COR-L47 (cell line): ENCODE data around the gene ATP5PB.

ENCODE experiments used
- DNase-seq: peaks from one replicate; lab custom pipeline; 2025; lab: John Stamatoyannopoulos, UW

Gene ATP5PB

DNA sequence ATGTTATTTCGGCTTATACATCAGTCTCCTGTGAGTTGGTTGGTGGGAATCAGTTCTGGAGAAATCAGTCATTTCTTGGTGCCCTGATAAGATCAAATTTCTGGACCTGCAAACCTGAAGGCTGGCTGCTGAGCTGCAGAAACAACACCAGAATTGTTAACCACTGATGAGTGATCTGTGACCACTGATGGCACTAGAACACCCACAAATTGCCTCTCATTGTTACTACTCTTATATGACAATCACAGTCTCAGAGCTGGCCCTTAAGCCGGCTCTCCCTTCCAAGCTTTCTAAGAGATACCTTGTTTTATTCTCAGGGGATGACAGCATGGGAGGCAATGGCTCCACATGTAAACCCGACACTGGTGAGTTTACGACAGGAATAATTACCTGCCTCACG lies 26.4 kb downstream of the ATP5PB start:
- DNase-seq: no peak

DNA sequence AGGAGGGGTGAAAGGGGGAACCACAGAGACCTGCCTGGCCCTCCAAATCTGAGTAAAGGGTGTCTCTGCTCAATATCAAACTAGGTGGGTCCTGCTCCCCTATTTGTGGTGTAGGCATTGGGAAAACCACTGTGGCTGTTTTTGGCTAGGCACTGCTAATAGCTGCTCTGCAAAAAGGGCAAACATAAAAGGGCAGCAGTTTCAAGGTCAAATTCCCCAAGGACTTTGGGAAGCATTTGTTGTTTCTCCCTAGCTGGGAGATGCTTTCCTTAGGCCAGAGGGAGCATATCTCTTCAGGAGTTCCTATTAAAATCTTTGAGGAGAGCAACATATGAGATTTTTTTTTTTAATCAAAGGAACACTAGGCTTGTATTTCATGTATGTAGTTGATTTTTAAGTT lies 26.9 kb downstream of the ATP5PB start:
- DNase-seq: no peak

GRCh38 chr1:111476761-111477309 lies 27.6 kb downstream of the ATP5PB start:
- no peak for DNase-seq

GRCh38 chr1:111480674-111481073 lies 31.4 kb downstream of the ATP5PB start:
- no peak for DNase-seq

- peak; percentile 12 for DNase-seq
These were observed 32.3 kb downstream of the ATP5PB start for GRCh38 chr1:111481387-111482221.

DNA sequence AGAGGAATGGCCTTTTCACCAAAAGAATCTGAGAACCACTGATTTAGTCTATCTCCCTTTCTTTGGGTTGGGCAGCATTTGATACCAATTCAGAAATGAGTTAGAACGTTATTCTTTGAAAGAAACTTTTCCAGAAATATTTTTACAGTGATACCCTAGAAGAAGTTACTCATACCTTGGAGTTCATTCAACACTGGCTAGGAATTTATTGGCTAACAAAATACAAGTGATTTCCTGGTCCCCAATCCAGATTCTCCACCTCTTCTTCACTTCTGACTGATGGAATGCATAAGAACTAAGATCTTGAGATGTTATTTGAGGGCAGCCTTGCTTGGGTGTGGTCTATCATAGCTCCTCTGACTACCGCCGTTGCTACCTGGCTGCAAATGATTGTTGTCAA lies 33.9 kb downstream of the ATP5PB start:
- no peak for DNase-seq

- DNase-seq: no peak
These were observed 34.6 kb downstream of the ATP5PB start for GRCh38 chr1:111483876-111484275.

DNA sequence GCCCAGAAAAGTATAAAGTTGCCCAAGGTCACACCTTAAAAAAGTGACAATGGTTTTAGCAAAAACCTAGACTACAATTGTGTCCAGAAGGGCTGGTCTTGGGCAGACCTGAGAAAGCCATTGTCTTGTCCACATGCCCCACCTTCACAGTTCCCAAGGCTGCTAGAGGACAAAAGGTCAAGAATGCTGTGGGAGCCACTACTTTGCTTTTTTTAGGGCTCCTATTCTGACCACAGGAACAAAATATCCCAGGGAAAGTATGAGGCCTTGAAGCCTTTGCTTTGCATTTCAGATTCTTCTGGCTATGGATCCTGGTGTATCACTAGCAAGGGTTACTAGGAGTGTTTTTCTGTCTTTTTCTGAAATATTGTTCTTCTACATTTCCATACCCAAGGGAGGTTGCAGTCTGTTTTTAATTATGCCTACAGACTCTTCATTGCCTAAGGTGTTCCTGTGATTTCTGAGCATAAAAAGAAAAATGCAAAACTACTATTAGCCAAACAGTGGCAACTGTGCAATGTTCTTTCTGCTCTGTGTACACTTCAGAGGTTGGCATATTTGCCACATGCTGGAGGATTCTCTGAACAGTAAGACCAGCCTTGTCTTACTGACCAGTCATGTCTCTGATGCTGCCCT lies 35.2 kb downstream of the ATP5PB start:
- DNase-seq: no peak

GRCh38 chr1:111486431-111486830 lies 37.2 kb downstream of the ATP5PB start:
- no peak for DNase-seq

DNA sequence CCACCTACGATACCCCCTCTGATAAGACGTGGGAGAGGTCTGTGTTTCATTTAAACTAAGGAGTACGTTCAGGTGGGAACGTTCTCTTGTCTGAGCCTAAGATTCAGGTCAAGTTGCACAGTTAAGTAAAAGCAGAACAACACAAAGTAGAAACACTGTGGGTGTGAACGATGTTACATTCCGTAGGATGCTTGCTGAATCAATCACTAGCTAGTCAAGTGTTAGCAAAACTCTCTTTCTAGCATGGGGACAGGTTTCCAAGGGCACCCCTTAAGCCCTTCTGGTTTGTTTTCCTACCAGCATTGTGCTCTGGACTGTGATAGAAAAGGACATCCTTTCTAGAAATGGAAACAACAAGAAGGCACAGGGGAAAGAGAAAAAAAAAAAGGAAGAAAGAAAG lies 37.9 kb downstream of the ATP5PB start:
- DNase-seq: no peak

DNA sequence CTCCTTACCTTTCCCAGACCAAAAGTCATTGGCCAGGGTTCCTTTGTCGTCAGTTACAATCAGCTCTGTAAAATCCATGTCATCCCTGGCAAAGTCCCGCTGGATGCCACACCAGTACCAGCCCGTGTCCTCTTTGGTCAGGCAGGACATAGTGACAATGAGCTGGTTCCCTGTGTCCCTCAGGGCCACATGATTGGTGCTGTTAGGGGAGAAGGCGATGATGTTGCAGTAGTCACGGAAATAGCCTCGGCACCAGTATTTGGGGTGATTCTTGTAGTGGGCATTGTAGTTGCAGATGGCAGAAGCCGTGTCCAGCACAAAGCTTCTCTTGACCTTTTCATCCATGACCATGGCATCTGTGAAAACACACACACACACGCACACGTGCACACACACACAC lies 39.4 kb downstream of the ATP5PB start:
- no peak for DNase-seq

- no peak for DNase-seq
These were observed 40.3 kb downstream of the ATP5PB start for GRCh38 chr1:111489604-111490003.

- DNase-seq: no peak
These were observed 41.0 kb downstream of the ATP5PB start for GRCh38 chr1:111490220-111490619.

- DNase-seq: no peak
These were observed 41.8 kb downstream of the ATP5PB start for GRCh38 chr1:111491070-111491469.

DNA sequence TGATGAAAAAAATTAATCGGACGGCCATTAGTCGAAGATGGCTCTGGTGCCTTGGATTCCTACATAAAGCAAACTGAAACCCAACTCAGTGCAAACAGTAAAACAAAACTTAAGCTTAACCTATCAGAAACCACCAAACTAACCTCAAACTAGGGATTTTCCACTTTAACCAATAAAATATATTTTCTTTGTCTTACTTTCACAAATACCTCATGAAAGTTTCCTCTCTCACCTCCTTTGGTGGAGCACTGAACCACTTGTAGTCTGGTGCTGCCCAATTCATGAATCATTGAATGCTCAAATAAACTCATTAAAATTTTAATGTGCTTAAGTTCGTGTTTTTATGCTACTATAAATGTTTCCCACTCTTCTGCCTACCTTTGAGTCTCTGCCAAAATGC lies 47.1 kb downstream of the ATP5PB start:
- DNase-seq: no peak

- DNase-seq: no peak
These were observed 48.3 kb downstream of the ATP5PB start for GRCh38 chr1:111497592-111497991.

GRCh38 chr1:111499026-111499785 lies 49.9 kb downstream of the ATP5PB start:
- DNase-seq: no peak

GRCh38 chr1:111501645-111502044 lies 52.4 kb downstream of the ATP5PB start:
- no peak for DNase-seq

- no peak for DNase-seq
These were observed 54.4 kb downstream of the ATP5PB start, which contains the start of the genes ADORA3 and TMIGD3 for GRCh38 chr1:111503585-111504060. TSS of gene ADORA3 (minus strand) at chr1:111503633. CDS start at chr1:111503354, 279 bp downstream. TSS of gene TMIGD3 (minus strand) at chr1:111503633. CDS start at chr1:111503354, 279 bp downstream.

- DNase-seq: no peak
These were observed 54.8 kb downstream of the ATP5PB start for GRCh38 chr1:111504097-111504496.

- DNase-seq: no peak
These were observed 56.4 kb downstream of the ATP5PB start for GRCh38 chr1:111505641-111506119.

DNA sequence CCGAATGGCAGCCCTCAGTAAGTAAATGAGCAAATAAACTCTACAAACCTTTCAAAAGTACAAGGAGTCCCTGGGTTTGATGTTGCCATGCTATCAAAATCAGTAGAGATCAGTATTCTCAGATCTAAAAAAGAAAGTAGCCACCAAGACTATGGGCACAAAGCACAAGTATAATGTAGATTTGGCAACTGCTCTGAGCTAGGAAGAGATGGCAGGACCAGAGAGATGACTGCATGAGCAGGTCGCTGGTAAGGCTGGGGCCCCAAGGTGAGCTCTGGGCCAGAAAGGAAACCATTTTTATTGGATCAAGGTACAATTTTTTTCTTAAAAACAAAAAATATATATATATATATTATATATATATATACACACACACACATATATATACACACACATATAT lies 57.3 kb downstream of the ATP5PB start:
- DNase-seq: no peak
